Skeletal muscle tissue (tissue), 4 donors: ENCODE measurements around the gene RHBDL1. TPM values are rescaled to one million over a fixed set of nuclear protein-coding genes. Genes with fewer than 3 reads are reported as not detected.

ENCODE experiments used
- H3K27ac ChIP-seq: one replicate; pipeline ENCODE4 v1.7.0; 2013; ENCODE audit warnings: mild to moderate bottlenecking, low read depth, low read length, inconsistent platforms
- H3K27me3 ChIP-seq, 3 donors: one replicate each; pipeline ENCODE4 v1.7.0; 2013; ENCODE audit warnings: low read length in 3 of 3; ENCODE audit not compliant: control insufficient read depth in 3 of 3, insufficient read depth in 3 of 3
- H3K36me3 ChIP-seq, 3 donors: one replicate each; pipeline ENCODE4 v1.7.0; 2013; ENCODE audit warnings: low read length in 3 of 3; ENCODE audit not compliant: control insufficient read depth in 3 of 3, insufficient read depth in 3 of 3
- H3K4me1 ChIP-seq, 3 donors: one replicate each; pipeline ENCODE4 v1.7.0; 2013; ENCODE audit warnings: low read length in 3 of 3, mild to moderate bottlenecking in 3 of 3; ENCODE audit not compliant: control insufficient read depth in 3 of 3, insufficient read depth in 3 of 3
- H3K4me3 ChIP-seq, 3 donors: one replicate each; pipeline ENCODE4 v1.7.0; 2013; ENCODE audit warnings: low read length in 3 of 3
- H3K9ac ChIP-seq, 3 donors: one replicate each; pipeline ENCODE4 v1.7.0; 2013; ENCODE audit warnings: low read length in 3 of 3, mild to moderate bottlenecking in 3 of 3, moderate library complexity in 2 of 3, low read depth in 1 of 3
- H3K9me3 ChIP-seq, 3 donors: one replicate each; pipeline ENCODE4 v1.7.0; 2013; ENCODE audit warnings: low read length in 3 of 3; ENCODE audit not compliant: control insufficient read depth in 3 of 3
- total RNA-seq: library from RNA; depleted of rRNA; stranded (reverse); fragments of >200 nt; gene quantifications from one replicate; pipeline ENCODE4 v1.2.3, GENCODE V29; 2014
- donor health status: Osteomylitis.

RHBDL1 gene
- total RNA-seq, 1 donor from 2014 or later = under 0.01 TPM

- Histone ChIP-seq H3K9me3 (no peaks in the 10 kb centered on the region), H3K4me3 (no peak within 1 kb of the TSS), H3K27ac (no peak within 1 kb of the TSS), H3K4me1 (peaks cover 21 to 39% (median 35%) of the 10 kb centered on the region in 3 donors), H3K36me3 (peaks cover 13 to 21% (median 14%) of the 10 kb centered on the region in 3 donors), H3K27me3 (no peaks in the 10 kb centered on the region), H3K9ac (peak within 1 kb of the TSS in 1 of 3 donors; percentile 33)
Observed at GRCh38 chr16:630815-631405, 44.6 kb upstream of the RHBDL1 start, which contains the start of gene WFIKKN1. WFIKKN1 (plus strand) TSS chr16:630985; CDS start chr16:631254, 269 bp downstream.

GRCh38 chr16:631808-632358, 43.6 kb upstream of the RHBDL1 start:
- no peak overlapping the region for H3K9ac ChIP-seq
- H3K4me3 ChIP-seq = no peak overlapping the region
- peaks cover 10 to 17% (median 11%) of the 10 kb centered on the region in 3 donors for H3K36me3 ChIP-seq
- no peaks in the 10 kb centered on the region for H3K9me3 ChIP-seq
- no peaks in the 10 kb centered on the region for H3K27me3 ChIP-seq
- no peak overlapping the region for H3K27ac ChIP-seq
- peaks cover 21 to 38% (median 36%) of the 10 kb centered on the region in 3 donors for H3K4me1 ChIP-seq

- H3K27me3 ChIP-seq = no peaks in the 10 kb centered on the region
- H3K4me1 ChIP-seq = peaks cover 25 to 36% (median 35%) of the 10 kb centered on the region in 3 donors
- H3K27ac ChIP-seq = no peak overlapping the region
- H3K4me3 ChIP-seq = no peak overlapping the region
- H3K36me3 ChIP-seq = peaks cover 10 to 17% (median 11%) of the 10 kb centered on the region in 3 donors
- no peak overlapping the region for H3K9ac ChIP-seq
- no peaks in the 10 kb centered on the region for H3K9me3 ChIP-seq
Observed at GRCh38 chr16:632486-633335, 42.8 kb upstream of the RHBDL1 start.

GRCh38 chr16:633336-634050, 42.0 kb upstream of the RHBDL1 start:
- H3K36me3 ChIP-seq = peaks cover 10 to 13% (median 11%) of the 10 kb centered on the region in 3 donors
- peaks cover 30 to 43% (median 41%) of the 10 kb centered on the region in 3 donors for H3K4me1 ChIP-seq
- H3K27me3 ChIP-seq = no peaks in the 10 kb centered on the region
- H3K27ac ChIP-seq = no peak overlapping the region
- no peak overlapping the region for H3K9ac ChIP-seq
- no peak overlapping the region for H3K4me3 ChIP-seq
- no peaks in the 10 kb centered on the region for H3K9me3 ChIP-seq

GRCh38 chr16:634051-634670, 41.3 kb upstream of the RHBDL1 start:
- Histone ChIP-seq H3K9ac (no peak overlapping the region), H3K36me3 (peaks cover 6 to 8% (median 7%) of the 10 kb centered on the region in 3 donors), H3K27ac (no peak overlapping the region), H3K4me1 (peaks cover 28 to 43% (median 41%) of the 10 kb centered on the region in 3 donors), H3K27me3 (no peaks in the 10 kb centered on the region), H3K9me3 (no peaks in the 10 kb centered on the region), H3K4me3 (no peak overlapping the region)

- Histone ChIP-seq H3K4me3 (peak overlapping the region in 1 of 3 donors; percentile 96), H3K27ac (no peak overlapping the region), H3K9me3 (no peaks in the 10 kb centered on the region), H3K36me3 (peaks cover 6 to 8% (median 7%) of the 10 kb centered on the region in 3 donors), H3K27me3 (no peaks in the 10 kb centered on the region), H3K9ac (peak overlapping the region in 1 of 3 donors; percentile 97), H3K4me1 (peaks cover 24 to 37% (median 36%) of the 10 kb centered on the region in 3 donors)
Observed at GRCh38 chr16:634996-635395, 40.5 kb upstream of the RHBDL1 start.

GRCh38 chr16:635573-636205, 39.8 kb upstream of the RHBDL1 start:
- peak overlapping the region; percentile 93 to 96 (median 95) for H3K4me3 ChIP-seq
- H3K4me1 ChIP-seq = peaks cover 20 to 34% (median 32%) of the 10 kb centered on the region in 3 donors
- H3K9ac ChIP-seq = peak overlapping the region; percentile 61 to 97 (median 81)
- H3K27ac ChIP-seq = no peak overlapping the region
- H3K27me3 ChIP-seq = no peaks in the 10 kb centered on the region
- H3K9me3 ChIP-seq = no peaks in the 10 kb centered on the region
- H3K36me3 ChIP-seq = peaks cover 6 to 8% (median 7%) of the 10 kb centered on the region in 3 donors

- Histone ChIP-seq H3K4me3 (peak within 1 kb of the TSS; percentile 93 to 96 (median 95)), H3K9me3 (no peaks in the 10 kb centered on the region), H3K4me1 (peaks cover 22 to 32% (median 29%) of the 10 kb centered on the region in 3 donors), H3K27me3 (no peaks in the 10 kb centered on the region), H3K9ac (peak within 1 kb of the TSS; percentile 81 to 98 (median 97)), H3K27ac (peak within 1 kb of the TSS; percentile 95), H3K36me3 (peaks cover 6 to 8% (median 7%) of the 10 kb centered on the region in 3 donors)
Observed at GRCh38 chr16:636206-637080, 39.0 kb upstream of the RHBDL1 start, which contains the start of gene METTL26. METTL26 (minus strand) TSS chr16:636305; CDS start chr16:636290, 15 bp downstream.
